Cerebellar cortex (tissue), 1 donor: ENCODE measurements around the gene ROBO1.
A peak's percentile ranks its signal among the peaks of the same experiment; 100 is the strongest.

ENCODE experiments used
- DNase-seq: peaks from one replicate; pipeline ENCODE4 v3.0.0-alpha.2; 2015; ENCODE audit warnings: low spot score

ROBO1 gene

DNA sequence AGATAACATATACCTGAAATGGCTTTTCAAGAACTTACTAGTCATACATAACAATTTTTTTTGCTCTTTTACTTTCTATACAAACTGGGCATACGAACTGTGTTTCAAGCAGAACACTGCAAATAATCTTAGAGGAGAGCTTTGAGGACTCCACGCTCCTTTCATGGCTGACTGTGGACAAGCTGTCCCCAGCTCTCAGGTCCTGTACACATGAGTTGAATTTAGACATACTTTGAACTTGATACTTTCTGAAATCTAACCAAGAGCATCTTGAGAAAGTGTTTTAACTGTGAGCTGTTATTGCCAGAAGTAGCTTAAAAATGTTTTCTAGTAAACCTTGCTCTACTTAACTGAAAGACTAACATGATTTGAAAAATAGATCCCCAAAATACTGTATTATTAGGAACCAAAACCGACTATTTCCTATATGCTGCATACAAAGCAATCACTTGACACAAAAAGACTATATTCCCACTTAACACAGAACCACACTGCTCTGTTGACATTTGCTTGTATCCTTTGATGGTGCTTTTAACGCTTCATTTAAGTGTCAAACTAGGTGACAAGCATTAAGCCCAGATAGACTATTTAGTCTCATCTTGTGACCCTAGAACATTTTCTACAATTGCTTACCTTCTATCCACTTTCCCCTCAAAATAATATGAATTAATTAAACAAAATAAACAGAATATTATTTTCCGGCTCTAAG lies 755.8 kb downstream of the ROBO1 start:
- peak; percentile 59 for DNase-seq

DNA sequence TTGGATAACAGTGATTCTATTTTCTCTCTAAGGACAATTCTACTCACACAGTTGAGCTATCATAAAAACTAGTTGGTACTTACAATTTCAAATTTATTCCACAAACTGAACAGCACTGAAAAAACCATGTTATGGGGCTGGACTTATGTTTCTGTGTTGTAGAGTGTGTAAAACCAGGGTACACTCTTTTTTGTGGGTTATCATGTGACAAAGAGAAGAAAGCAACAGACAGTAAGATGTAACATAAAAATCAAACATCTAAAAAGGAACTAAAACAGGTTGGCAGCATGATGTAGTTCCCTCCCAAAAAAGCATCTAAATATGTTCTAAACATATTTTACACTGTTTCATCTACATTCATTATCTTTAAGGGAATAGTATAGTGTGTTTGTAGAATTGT lies 757.9 kb downstream of the ROBO1 start:
- no peak for DNase-seq

DNA sequence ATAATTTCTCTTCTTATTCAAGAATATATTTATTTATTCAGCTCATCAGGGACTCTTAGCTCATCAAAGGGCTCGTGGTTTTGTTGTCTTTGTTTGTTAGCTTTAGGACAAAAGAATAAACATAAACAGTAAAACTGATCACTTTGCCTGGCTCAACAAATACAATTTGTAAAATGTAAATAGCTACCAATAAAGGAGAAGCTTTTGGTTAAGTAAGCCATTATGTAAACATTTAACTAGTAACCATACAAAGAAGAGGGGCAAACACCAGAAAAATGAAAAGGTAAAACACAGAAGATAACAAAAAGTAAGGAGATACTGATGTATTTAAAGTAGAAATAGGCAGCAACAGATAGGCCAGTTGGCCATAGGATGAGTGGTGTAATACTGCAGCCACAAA lies 761.7 kb downstream of the ROBO1 start:
- DNase-seq = no peak

DNA sequence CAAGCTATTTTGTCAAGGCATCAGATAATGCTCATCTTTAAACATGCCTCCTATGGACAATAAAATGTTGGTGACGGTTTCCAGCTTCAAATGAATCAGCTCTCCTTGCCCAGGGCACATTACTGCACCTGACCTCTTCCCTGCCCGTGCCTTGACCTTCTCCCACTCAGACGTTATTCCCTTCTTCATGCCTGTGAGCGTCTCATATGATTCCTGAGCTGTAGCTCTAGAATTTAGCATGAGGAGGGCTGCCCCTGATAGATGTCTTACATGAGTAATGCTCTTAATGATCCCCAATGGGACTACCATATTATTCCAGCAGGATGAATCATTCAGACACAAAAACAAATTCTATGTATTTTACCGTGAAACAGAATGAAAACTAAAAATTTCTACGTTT lies 762.7 kb downstream of the ROBO1 start:
- peak; percentile 9 for DNase-seq

DNA sequence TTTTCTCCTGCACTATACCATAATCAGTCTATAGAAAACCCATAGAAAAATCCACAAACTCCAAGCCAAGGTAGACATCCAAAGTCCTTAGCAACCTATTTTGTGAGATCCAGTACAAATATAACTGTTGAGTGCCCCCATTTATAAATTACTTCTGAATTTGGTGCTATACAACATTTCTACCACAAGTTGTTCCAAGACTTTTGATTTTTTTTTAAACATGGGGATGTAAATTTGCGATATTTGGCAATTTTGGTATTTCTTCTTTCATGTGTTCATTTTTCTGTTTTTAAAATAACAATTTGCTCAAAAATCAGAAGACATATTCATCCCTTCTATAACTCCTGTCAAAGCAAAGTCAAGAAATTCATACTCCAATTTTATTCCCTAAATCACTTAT lies 763.8 kb downstream of the ROBO1 start:
- no peak for DNase-seq

DNA sequence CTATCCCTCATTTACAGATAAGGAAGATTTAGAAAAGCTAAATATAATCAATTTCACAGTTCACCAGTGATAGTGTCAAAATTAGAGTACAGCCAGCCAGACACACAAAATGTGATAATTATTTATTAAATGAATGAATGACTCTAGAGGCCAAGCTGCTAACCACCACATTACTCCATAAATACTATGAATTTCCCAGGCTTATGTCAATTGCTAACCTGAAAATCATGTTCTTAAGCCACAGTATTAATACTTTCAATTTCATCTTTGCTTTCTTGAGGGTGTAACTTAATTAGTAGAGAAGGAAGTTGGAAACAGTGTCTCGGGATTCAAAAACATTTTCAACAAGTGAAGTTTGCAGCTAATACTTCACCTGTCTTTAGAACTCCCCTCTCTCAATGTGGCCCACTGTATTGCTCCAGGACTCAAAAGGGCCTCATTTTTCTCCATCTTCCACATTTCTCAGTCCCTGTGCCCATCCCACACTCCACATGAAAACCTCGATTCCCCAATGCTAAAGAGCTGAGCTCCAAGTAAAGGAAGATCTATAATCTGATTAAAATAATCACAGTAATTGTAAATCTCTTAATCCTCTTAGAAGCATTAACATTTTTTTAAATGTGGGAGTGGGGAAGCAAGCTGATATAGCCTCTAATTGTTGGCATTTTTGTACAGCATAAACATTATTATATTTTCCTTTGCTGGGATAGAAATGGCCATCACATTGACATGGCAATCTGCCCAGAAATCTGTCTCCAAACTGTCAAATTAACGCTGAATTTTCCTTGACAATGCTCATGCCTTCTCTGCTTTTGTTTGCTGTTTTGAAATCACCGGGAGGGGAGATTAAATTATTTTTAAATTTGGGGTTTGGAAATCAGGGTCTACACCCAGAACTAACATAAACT lies 765.1 kb downstream of the ROBO1 start:
- no peak for DNase-seq

DNA sequence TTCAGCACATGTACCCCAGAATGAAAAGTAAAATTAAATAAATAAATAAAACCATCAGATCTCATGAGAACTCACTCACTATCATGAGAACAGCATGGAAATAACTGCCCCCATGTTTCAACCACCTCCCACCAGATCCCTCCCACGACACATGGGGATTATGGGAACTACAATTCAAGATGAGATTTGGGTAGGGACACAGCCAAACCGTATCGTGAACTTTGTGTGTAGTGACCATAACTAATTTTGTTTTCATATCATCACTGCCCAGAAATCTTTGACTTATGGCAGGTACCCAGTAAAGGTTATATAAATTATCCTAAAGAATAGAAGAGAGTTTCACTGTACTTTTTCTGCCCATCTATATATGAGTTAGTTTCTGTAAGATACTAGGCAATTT lies 766.5 kb downstream of the ROBO1 start:
- DNase-seq = no peak

DNA sequence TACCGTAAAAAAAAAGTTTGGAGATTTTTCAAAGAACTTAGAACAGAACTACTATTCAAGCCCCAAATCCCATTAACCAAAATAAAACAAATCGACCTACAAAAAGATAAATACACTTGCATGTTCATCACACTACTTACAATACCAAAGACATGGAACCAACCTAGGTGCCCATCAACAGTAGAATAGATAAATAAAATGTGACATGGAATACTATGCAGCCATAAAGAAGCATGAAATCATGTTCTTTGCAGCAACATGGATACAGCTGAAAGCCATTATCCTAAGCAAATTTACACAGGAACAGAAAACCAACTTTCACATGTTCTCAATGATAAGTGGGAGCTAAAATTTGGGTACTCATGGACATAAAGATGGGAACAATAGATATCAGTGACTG lies 768.7 kb downstream of the ROBO1 start:
- DNase-seq = no peak

DNA sequence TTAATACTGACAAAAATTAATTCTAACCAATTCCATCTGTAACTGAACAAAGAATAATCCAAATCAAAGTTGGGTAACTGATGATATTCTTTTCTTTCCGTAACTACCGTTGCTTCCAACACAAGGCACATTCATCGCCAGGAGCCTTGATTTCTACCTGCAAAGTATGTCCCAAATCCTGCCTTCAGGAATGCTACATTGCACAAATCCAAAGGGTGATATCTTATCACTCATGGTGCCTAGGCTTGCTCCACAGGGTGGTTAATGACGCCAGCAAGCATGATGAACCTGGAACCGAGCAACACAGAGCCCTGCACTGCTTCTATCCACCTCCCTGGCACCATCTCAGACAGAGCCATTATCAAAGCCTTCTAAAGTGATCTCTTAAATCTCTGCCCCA lies 772.7 kb downstream of the ROBO1 start:
- no peak for DNase-seq

DNA sequence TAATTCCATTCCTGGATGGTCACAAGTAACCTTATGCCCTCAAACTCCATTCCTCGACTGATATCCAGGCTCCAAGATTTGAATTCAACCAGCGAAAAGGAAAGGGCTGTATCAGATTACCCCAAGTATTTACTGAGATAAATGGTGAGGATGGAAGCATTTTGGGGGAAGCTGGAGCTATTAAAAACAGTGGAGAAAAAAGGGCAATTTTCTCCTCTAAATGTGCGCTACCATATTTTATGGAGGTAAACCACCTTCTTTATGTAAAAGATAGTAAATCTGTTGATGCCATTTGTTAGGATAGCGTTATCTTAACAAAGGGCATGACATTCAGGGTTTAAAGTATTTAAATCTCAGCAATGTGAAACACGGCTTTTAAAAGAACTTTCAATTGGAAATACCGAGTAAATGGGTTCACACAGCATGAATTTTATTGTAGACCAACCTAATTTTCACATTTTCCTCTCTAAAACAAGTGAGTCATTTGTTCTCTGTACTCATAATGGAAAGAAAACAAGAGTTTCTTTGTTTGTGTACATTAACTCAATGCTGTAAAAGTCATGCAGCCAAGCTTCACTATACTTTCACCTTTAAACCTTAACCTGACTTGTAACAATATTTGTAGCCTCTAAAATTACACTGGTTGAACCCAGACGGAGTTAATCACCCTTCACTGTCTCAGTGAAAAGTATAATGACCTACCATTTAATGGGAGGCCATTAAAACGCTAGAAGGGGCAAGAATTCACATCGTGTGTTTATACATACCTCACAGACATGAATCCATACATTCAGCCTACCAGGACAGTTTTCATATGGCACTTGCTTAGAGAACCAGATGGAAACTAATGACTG lies 773.4 kb downstream of the ROBO1 start:
- no peak for DNase-seq

DNA sequence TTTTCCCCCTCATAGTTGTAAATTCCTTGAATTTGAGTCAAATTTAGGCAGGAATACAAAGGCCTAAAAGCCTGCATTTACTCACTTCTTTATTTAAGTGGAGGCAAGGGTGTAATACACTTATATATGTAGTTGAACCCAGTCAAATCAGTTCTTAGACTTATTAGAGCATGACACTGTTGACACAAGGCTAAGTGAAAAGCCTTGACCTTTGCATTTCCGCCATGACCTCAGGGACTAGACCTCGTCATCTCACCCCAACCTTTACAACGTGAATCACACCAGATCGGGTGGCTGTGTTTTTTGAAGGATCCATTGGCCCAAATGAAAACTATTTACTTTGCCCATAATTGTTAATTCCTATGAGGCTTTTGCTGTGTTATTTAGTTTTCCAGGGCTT lies 774.4 kb downstream of the ROBO1 start:
- DNase-seq = no peak

DNA sequence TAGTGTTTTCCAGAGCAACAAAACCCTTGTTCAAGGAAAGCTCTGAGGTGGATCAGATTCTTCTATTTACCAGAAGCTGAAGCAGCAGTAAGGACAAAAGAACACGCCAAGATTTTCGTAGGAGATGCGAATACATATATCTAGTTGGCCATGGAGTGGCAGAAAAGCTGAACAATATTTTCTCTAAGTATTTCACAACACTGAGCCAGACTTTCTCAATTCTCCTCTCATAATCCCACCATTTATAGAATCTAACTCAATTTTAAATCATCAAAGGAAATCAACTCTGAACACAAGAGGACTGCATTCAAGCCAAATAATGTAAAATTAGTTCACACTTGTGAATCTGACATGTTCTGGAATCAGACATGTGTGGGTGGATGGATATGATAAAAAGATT lies 775.0 kb downstream of the ROBO1 start:
- no peak for DNase-seq

DNA sequence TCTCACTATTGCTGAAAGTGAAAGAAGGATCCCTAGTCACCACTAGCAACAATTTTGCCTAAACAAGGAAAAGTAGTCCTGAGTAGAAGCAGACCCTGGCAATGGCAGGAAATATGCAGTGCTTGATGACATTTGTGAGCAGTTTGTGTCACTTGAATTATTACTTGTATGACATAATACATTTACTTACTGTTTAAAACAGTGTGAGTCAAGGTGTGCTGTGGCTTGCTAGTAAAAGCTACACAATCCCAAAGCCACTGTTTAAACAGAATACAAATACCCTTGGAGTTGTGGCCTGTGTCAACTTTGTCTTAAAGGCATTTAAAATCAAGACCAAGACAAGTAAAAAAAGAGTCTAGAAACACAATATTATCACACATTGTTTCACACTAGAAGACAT lies 775.4 kb downstream of the ROBO1 start:
- DNase-seq = no peak

DNA sequence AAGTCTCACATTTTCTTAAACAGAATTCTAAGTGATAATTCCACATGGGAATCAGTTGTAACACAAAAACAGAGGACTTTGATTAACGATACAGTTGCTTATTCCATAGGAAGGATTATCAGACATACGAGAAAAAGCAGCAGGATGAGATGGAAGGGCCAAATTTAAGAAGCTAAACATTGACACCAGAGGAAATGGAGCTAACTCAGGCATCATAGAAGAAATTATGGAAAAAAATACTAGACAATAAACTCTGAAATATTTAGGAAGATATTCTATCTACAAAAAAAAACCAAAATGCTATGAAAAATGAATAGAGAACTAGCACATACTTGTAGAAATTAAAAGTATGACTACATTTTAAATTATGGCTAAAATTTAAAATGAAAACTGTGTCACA lies 776.1 kb downstream of the ROBO1 start:
- no peak for DNase-seq

DNA sequence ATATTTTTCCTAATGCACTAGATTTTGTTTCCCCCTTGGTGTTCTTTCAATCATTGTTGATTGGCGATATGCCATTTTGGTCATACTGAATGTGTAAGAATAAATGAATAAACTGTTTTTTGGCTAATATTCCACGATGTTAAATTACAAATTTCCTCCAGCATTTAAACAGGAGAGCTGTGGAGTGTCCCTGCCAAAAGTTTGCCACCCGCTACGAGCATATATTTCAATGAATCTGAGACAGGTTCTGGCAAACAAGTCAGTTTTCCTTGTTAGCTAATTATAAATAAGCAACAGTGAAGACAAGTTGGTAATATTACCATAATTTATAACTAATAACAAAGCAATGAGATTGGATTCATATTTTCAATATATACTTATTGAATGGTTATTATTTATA lies 777.6 kb downstream of the ROBO1 start:
- peak; percentile 60 for DNase-seq

DNA sequence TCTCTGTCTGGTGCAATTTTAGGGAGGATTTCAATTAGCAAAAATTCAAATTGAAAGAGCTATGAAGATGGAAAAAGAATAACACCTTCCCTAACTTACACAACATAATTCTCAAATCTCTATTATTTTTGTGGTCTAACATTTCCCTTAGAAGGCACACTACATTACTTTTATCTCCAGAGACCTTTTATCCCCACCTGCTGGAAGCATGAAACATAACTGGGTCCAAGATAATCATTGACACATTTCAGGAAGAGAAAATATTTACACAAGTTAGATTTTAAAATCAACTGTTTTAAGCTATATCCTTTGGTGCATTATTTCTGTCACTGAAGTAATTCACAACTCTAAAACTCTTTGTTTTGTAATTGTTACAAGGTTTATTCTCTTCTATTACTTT lies 779.5 kb downstream of the ROBO1 start:
- DNase-seq = peak; percentile 9

DNA sequence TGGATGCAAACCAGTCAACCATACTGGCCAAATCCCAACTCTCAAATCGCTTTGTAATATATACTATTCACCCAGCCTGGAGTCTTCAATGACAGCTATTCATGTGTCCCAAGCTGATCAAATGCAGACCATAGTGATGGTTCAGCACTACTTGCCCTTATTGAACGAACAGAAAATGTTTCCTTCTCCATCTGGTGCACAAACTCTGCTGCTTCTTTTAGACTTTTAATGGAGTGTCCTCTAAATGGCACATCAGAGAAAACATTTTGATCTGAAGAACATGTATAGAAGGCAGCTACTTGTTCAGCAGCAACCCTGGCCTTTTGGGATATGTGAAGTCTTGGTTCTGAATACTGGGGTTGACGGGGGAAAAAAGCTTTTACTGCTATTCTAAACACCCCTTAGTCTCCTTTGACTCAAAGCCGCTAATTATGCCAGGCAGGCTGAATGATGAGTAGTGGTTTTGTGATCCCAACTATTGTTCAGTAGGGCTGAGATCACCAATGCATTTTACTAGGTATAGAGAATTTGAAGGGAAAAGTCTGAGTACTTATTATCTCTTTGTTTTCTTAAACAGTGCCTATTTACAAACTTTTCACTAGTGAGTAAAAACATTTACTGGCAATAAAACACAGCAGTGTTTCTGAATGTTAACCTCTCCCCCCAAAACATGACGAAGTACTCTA lies 781.2 kb downstream of the ROBO1 start:
- DNase-seq = no peak

DNA sequence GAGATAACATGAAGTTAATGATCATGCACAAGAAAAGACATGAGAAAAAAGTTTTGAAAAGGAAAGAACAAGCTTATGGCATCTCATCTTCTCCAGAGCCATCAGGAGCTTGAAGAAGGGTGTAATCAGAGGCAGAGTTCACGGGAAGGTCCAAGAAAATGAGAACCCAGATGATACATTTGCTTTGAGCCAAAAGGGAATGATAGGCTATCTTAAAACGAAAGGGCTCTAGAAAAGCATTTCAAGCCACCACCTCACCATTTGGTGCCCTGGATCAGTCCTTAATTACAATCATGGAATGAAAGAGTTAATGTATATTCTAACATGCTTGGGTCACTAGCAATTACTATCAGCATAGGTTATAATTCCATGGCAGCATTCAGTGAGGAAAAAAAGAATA lies 781.8 kb downstream of the ROBO1 start:
- no peak for DNase-seq

DNA sequence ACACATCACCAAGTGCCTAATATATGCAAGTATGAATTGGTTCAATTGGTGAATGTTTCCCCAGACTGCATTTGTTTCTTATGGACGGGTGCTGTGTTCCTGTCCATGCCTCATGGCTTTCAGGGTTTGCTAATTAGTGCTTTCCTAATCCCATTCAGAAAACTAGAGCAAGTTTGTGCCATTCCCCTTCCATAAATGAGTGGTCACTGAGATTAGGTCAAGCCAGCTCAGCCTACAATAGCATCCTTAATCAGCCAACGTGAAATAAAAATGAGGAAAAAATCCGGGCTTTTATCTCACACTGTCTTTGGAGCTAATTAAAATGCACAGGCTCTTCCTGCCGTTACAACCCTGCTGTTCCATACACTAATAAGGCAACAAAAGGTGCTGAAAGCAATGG lies 788.8 kb downstream of the ROBO1 start:
- DNase-seq = no peak

DNA sequence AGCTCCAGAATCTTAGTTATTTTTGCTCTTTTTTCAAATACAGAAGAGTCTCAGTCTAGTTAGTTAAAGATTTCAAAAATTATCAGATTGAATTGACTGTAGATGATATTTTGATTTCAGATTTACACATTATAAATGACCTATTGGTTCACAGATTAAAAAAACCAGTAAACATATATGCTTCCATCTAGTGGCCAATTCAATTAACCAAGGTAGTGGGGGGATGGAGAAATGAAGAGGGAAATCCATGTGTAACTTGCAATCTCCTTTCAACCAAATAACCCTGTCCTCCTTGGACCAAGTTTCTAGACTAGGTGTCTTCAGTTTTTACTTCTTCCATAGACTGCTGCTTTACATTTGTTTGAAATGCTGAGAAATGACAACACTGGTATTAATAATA lies 789.8 kb downstream of the ROBO1 start:
- no peak for DNase-seq

DNA sequence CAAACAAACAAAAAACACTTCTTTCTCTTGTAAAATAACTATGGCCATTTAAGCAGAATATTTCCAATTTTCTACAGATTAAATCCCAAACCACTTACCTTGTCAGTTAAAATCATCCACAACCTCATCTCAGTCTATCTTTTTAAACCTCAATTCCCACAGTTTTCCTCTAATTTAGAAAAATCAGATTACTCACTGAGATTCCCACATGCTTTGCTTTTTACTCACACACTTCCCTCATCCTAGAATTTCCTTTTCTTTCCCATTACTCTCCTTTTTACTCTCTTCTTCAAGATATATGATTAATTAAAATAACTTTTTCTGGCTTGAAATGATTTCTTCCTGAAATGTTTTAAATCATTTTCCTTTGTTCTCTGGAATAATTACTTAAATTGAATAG lies 790.7 kb downstream of the ROBO1 start:
- no peak for DNase-seq

DNA sequence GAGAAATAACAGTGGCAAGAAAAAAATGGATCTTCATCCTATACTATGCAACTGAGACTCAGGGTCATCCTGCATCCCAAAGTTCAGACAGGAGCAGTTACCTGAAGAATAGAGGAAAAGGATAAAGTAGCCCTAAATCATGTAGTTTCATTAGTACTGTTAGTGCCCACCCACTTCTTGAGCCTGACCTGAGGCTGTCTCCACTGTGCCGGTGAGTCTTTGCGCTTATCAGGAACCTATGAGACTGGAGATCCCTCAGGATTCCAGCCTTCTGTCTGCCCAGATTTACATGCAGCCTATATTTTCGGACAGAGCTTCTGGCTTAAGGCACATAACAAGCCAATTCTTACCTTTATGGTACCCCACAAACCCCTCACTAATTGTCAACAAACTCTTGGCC lies 791.6 kb downstream of the ROBO1 start:
- no peak for DNase-seq
